Globus pallidus (tissue), 1 donor: ENCODE data around the gene FCGR1A.
"Not testable (repeated sequence)": the region's sequence is repeated elsewhere in the genome, so short reads cannot be mapped to it uniquely, and the experiment has no call there.

ENCODE experiments used
- DNase-seq: peaks from one replicate; pipeline ENCODE4 v3.0.0-alpha.2; 2015; ENCODE audit warnings: low spot score

Gene FCGR1A

GRCh38 chr1:149782600-149782999 is at the start of gene FCGR1A:
TSS of gene FCGR1A (plus strand) at chr1:149782694. CDS start at chr1:149782744, 50 bp downstream.
- not testable (repeated sequence) for DNase-seq

GRCh38 chr1:149732781-149733180 is 49.7 kb upstream of the FCGR1A start:
- not testable (repeated sequence) for DNase-seq

- DNase-seq = not testable (repeated sequence)
These were observed 47.8 kb upstream of the FCGR1A start for GRCh38 chr1:149734692-149735091.

GRCh38 chr1:149740148-149740581 is 42.3 kb upstream of the FCGR1A start:
- peak; percentile 17 for DNase-seq

- not testable (repeated sequence) for DNase-seq
These were observed 41.8 kb upstream of the FCGR1A start for GRCh38 chr1:149740590-149741230.

- not testable (repeated sequence) for DNase-seq
These were observed 40.6 kb upstream of the FCGR1A start for GRCh38 chr1:149741914-149742313.

- not testable (repeated sequence) for DNase-seq
These were observed 35.8 kb upstream of the FCGR1A start for GRCh38 chr1:149746463-149747356.

- DNase-seq = not testable (repeated sequence)
These were observed 34.9 kb upstream of the FCGR1A start for GRCh38 chr1:149747359-149748143.

- not testable (repeated sequence) for DNase-seq
These were observed 34.4 kb upstream of the FCGR1A start for GRCh38 chr1:149748144-149748500.

- DNase-seq = not testable (repeated sequence)
These were observed 31.9 kb upstream of the FCGR1A start for GRCh38 chr1:149750562-149750961.

GRCh38 chr1:149752186-149752585 is 30.3 kb upstream of the FCGR1A start:
- DNase-seq = not testable (repeated sequence)

GRCh38 chr1:149753466-149753865 is 29.0 kb upstream of the FCGR1A start:
- not testable (repeated sequence) for DNase-seq

- not testable (repeated sequence) for DNase-seq
These were observed 27.2 kb upstream of the FCGR1A start for GRCh38 chr1:149755294-149755693.

GRCh38 chr1:149762294-149762693 is 20.2 kb upstream of the FCGR1A start:
- not testable (repeated sequence) for DNase-seq

- DNase-seq = not testable (repeated sequence)
These were observed 18.2 kb upstream of the FCGR1A start for GRCh38 chr1:149764087-149764800.

- DNase-seq = not testable (repeated sequence)
These were observed 16.3 kb upstream of the FCGR1A start for GRCh38 chr1:149766241-149766640.

- not testable (repeated sequence) for DNase-seq
These were observed 13.3 kb upstream of the FCGR1A start for GRCh38 chr1:149769216-149769615.

- not testable (repeated sequence) for DNase-seq
These were observed 11.8 kb upstream of the FCGR1A start for GRCh38 chr1:149770661-149771060.

GRCh38 chr1:149771653-149772425 is 10.7 kb upstream of the FCGR1A start:
- not testable (repeated sequence) for DNase-seq

GRCh38 chr1:149775510-149776147 is 6.9 kb upstream of the FCGR1A start:
- not testable (repeated sequence) for DNase-seq
